C4-2B (cell line): ENCODE measurements around the gene GIMD1.

ENCODE experiments used
- H3K27ac ChIP-seq: fragments of 450-650 bp; 2 replicates; pipeline ENCODE4 v1.5.1; 2017
- ZFX ChIP-seq: fragments of 450-650 bp; IDR thresholded peaks from 2 replicates; pipeline ENCODE4 v1.6.1; 2017
- TF ChIP-seq, protein P1 (sequence below): fragments of 450-650 bp; conservative IDR thresholded peaks from 2 replicates; pipeline ENCODE4 v1.5.1; 2017; ENCODE audit warnings: mild to moderate bottlenecking

Gene GIMD1

DNA sequence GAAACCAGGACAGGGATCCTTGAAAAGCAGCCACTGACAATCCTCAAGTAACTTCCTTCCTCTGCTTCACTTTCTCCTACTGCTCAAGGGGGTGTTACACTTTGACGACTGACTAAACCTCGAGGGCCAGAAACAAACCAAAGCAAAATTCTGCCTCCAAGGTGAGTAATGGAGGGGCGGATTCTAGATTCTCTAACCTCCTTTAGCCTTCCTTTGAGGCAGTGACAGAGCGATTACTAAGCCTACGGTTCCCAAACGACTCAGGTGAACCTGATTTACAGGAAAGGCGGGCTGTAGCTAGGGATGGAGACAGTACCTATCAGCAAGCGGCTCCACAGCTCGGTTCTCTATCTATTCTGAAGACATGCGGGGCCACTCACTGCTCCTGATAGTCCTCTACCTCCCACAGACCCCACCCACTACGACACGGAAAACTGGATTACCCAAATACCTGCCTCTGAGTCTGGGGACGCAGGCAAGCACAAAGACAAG lies 53.1 kb downstream of the GIMD1 start:
- peak overlapping the region; percentile 84 for H3K27ac ChIP-seq
- TF ChIP-seq, protein P1, sequence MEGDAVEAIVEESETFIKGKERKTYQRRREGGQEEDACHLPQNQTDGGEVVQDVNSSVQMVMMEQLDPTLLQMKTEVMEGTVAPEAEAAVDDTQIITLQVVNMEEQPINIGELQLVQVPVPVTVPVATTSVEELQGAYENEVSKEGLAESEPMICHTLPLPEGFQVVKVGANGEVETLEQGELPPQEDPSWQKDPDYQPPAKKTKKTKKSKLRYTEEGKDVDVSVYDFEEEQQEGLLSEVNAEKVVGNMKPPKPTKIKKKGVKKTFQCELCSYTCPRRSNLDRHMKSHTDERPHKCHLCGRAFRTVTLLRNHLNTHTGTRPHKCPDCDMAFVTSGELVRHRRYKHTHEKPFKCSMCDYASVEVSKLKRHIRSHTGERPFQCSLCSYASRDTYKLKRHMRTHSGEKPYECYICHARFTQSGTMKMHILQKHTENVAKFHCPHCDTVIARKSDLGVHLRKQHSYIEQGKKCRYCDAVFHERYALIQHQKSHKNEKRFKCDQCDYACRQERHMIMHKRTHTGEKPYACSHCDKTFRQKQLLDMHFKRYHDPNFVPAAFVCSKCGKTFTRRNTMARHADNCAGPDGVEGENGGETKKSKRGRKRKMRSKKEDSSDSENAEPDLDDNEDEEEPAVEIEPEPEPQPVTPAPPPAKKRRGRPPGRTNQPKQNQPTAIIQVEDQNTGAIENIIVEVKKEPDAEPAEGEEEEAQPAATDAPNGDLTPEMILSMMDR: no peak
- TF ChIP-seq ZFX: no peak

DNA sequence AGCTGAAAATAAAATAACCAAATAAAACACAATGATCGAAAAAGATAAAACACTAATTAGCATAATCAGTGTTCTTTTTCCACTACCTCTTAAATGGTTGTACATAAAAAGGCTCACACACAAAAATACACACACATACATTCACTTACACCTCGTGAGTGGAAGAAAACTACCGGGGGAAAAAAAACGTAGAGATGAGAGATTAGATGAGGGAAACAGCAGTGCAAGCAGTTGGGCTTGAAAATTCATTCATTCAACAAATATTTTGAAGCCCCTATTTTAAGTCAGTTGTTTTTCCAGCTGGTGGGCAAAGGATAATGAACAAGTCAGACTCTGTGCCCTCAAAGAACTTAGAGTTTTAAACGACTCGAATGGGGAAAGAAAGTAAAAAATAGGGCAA lies 53.6 kb downstream of the GIMD1 start:
- TF ChIP-seq, protein P1: no peak
- TF ChIP-seq ZFX: no peak
- peak overlapping the region; percentile 20; the same call in 1 of the 2 replicates for H3K27ac ChIP-seq

DNA sequence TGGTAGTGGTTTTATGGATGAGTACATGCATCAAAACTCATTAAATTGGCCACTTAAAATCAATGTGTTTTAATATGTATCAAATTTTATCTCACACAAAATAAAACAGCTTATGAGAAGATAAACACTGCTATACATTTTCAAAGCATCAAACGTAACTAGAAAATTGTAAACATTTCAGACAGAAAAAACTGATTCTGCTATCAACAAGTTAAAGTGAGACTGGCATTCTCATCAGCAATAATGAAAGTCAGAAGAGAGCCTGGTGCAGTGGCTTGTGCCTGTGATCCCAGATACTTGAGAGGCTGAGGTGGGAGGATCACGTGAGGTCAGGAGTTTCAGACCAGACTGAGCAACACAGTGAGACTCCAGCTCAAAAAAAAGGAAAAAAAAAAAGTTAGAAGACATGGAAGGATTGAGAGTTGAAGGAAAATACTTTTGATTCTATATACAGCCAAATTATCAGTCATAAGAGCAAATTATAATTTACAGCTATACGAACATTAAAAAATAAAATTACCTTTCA lies 55.5 kb downstream of the GIMD1 start:
- no peak for TF ChIP-seq ZFX
- TF ChIP-seq, protein P1: no peak

DNA sequence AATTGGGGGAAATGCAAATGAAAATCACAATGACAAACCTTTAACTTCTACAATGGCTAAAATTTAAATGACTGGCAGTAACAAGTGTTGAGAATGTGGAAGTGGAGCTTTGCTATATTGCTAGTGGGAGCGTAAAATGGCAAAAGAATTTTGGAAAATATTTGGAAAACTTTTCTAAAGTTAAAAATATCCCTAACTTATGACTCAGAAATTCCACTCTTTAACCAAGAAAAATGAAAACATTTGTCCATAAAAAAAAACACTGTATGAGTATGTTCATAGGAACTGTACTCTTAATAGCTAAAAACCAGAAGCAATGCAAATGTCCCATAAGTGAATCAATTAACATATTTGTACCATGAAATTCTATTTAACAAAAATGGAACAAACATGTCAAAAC lies 56.2 kb downstream of the GIMD1 start:
- no peak overlapping the region for H3K27ac ChIP-seq

More for the DNA sequence above, 55.5 kb downstream of the GIMD1 start:
- H3K27ac ChIP-seq: no peak overlapping the region

More for the DNA sequence above, 56.2 kb downstream of the GIMD1 start:
- no peak for TF ChIP-seq ZFX
- TF ChIP-seq, protein P1: no peak
